ENCODE results near the gene CCIN.

Gene CCIN

DNA sequence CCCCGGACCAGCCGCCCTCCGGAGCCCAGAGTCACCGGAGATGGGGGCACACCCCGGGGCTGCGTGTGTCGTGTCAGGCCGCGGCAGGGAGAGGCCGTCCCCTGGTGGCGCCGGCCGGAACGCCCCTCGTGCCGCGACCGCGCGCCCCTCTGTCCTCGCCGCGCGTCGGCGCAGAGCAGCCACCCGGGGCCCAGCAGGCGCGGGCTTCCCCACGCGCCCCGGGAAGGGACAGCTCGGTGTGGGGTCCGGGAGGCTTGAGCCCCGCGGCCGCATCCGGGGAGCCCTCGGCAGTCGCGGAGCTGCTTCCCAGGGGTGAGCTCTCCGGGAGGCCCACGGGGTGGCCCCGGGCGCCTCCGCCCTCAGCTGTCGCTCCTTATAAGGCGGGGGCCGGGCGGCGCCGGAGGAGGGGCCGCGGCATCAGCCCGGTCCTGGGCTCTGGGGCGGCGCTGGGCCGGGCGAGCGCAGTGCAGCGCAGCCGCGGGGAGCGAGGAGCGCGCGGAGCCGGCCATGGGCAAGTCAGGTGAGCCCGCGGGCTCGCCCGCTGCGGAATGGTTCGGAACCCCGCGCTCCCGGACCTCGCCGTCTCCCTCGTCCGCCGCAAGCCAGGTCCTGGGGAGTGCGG lies 32.8 kb upstream of the CCIN start, which contains the start of gene GLIPR2:
GLIPR2 (plus strand) TSS at position 462 of the 622 bp plus-strand sequence; CDS start at position 508, 46 bp downstream.
- Histone ChIP-seq H2AFZ (ENCODE audit: low read depth, low read length) (peak within 1 kb of the TSS; percentile 60), H3K27ac (ENCODE audit: low read length) (no peak within 1 kb of the TSS), H3K9me3 (ENCODE audit: insufficient read depth, low read length, severe bottlenecking) (no peaks in the 10 kb centered on the region), H3K4me1 (ENCODE audit: insufficient read depth, low read length) (peaks cover 41% of the 10 kb centered on the region), H3K36me3 (ENCODE audit: insufficient read depth, low read length) (no peaks in the 10 kb centered on the region), H3K4me2 (ENCODE audit: insufficient read depth, low read length) (peak within 1 kb of the TSS; percentile 92), H3K79me2 (ENCODE audit: insufficient read depth, low read length) (no peaks in the 10 kb centered on the region), H3K4me3 (ENCODE audit: low read depth in 1 of 2, low read length in 2 of 2) (peak within 1 kb of the TSS; percentile 29 to 63; a peak in 3 of 4 replicates), H3K27me3 (ENCODE audit: insufficient read depth, low read length, poor library complexity) (peaks cover 32% of the 10 kb centered on the region), H3K9ac (ENCODE audit: low read depth, low read length) (peak within 1 kb of the TSS; percentile 59), H4K20me1 (ENCODE audit: insufficient read depth, low read length) (peaks cover 15% of the 10 kb centered on the region; the same call in 1 of the 2 replicates)
- peak; percentile 88 for ATAC-seq (ENCODE audit: insufficient read depth, low read depth)
- DNase-seq, result peak; percentile 70
- TF ChIP-seq, protein P1, sequence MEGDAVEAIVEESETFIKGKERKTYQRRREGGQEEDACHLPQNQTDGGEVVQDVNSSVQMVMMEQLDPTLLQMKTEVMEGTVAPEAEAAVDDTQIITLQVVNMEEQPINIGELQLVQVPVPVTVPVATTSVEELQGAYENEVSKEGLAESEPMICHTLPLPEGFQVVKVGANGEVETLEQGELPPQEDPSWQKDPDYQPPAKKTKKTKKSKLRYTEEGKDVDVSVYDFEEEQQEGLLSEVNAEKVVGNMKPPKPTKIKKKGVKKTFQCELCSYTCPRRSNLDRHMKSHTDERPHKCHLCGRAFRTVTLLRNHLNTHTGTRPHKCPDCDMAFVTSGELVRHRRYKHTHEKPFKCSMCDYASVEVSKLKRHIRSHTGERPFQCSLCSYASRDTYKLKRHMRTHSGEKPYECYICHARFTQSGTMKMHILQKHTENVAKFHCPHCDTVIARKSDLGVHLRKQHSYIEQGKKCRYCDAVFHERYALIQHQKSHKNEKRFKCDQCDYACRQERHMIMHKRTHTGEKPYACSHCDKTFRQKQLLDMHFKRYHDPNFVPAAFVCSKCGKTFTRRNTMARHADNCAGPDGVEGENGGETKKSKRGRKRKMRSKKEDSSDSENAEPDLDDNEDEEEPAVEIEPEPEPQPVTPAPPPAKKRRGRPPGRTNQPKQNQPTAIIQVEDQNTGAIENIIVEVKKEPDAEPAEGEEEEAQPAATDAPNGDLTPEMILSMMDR (IDR thresholded peaks at IDR 0.05; ENCODE audit: borderline replicate concordance, extremely low read depth, low read length, poor library complexity, severe bottlenecking), result peak; percentile 32
- TF ChIP-seq EZH2 (IDR thresholded peaks at IDR 0.05; ENCODE audit: borderline replicate concordance, low read depth, low read length, severe bottlenecking), result no peak

DNA sequence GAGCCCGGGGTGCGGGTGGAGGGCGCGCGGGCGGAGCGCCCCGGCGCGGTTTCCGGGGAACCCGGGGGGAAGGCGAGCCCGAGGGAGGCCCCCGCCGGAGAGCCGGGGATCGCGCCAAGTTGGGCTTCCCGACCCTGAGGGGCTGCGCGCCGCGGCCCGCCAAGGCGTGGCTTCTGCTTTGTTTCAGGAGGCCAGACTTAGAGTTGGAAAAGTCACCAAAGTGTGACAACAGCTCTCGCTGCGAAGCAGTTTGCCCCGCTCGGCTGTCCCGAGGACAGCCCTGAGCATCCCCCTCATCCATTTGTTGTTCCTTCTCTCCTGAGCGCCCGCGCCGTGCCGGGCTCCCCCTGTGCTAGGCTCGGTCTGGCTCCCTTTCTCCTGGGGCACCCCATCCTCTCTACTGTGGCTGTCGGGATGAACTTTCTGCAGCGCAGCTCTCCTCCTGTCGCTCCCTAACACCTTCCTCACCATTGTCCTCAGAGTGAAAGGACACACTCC lies 32.2 kb upstream of the CCIN start:
- H3K79me2 ChIP-seq (ENCODE audit: insufficient read depth, low read length), result no peaks in the 10 kb centered on the region
- no peak overlapping the region for H3K27ac ChIP-seq (ENCODE audit: low read length)
- H3K4me2 ChIP-seq (ENCODE audit: insufficient read depth, low read length), result peak overlapping the region; percentile 92
- peak overlapping the region; percentile 60 for H2AFZ ChIP-seq (ENCODE audit: low read depth, low read length)
- peak; percentile 27; the same call in 2 of the 3 replicates for ATAC-seq (ENCODE audit: insufficient read depth, low read depth)
- no peaks in the 10 kb centered on the region for H3K9me3 ChIP-seq (ENCODE audit: insufficient read depth, low read length, severe bottlenecking)
- TF ChIP-seq, protein P1 (IDR thresholded peaks at IDR 0.05; ENCODE audit: borderline replicate concordance, extremely low read depth, low read length, poor library complexity, severe bottlenecking), result no peak
- TF ChIP-seq EZH2 (IDR thresholded peaks at IDR 0.05; ENCODE audit: borderline replicate concordance, low read depth, low read length, severe bottlenecking), result peak; percentile 43
- H3K4me3 ChIP-seq (ENCODE audit: low read depth in 1 of 2, low read length in 2 of 2), result peak overlapping the region; percentile 29 to 63; a peak in 3 of 4 replicates
- DNase-seq, result peak; percentile 40
- H3K27me3 ChIP-seq (ENCODE audit: insufficient read depth, low read length, poor library complexity), result peaks cover 32% of the 10 kb centered on the region
- H3K36me3 ChIP-seq (ENCODE audit: insufficient read depth, low read length), result no peaks in the 10 kb centered on the region
- H3K4me1 ChIP-seq (ENCODE audit: insufficient read depth, low read length), result peaks cover 41% of the 10 kb centered on the region
- peaks cover 15% of the 10 kb centered on the region; the same call in 1 of the 2 replicates for H4K20me1 ChIP-seq (ENCODE audit: insufficient read depth, low read length)
- peak overlapping the region; percentile 59 for H3K9ac ChIP-seq (ENCODE audit: low read depth, low read length)

DNA sequence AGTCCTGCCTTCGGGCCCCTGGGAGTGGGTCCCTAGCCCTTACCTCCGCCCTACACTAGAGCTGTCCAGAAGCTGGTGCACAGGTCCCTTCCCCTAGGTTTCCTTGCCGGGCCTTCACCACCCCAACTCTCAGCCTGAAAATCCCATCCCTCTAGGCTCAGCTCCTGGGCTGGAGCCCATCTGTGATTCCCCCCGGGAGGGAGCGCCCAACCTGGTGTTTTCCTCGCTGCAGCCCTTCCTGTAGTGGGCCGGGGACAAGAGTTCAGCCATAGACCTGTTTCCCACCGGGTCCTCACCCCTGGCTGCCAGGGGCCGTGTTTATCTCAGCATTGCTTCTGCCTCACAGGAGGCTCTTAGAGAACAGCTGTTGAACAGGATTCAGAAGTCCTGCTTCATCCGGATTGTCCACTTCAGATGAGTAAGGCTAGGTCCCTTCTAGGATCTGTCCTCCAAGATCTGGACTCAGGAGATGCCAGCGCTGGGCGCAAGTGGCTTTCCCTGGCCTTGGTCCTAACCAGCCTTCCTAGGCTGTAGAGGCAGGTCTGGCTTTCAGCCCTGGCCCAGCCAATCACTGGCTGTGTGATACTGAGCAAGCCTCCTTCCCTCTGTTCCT lies 31.7 kb upstream of the CCIN start:
- Histone ChIP-seq H3K27ac (ENCODE audit: low read length) (no peak overlapping the region), H3K79me2 (ENCODE audit: insufficient read depth, low read length) (no peaks in the 10 kb centered on the region), H3K4me3 (ENCODE audit: low read depth in 1 of 2, low read length in 2 of 2) (peak overlapping the region in 1 of 2 experiments; percentile 63; a peak in 2 of 4 replicates), H3K4me1 (ENCODE audit: insufficient read depth, low read length) (peaks cover 41% of the 10 kb centered on the region), H3K9ac (ENCODE audit: low read depth, low read length) (peak overlapping the region; percentile 59; the same call in 1 of the 2 replicates), H3K4me2 (ENCODE audit: insufficient read depth, low read length) (peak overlapping the region; percentile 92), H3K36me3 (ENCODE audit: insufficient read depth, low read length) (no peaks in the 10 kb centered on the region), H4K20me1 (ENCODE audit: insufficient read depth, low read length) (peaks cover 15% of the 10 kb centered on the region; the same call in 1 of the 2 replicates), H3K9me3 (ENCODE audit: insufficient read depth, low read length, severe bottlenecking) (no peaks in the 10 kb centered on the region), H2AFZ (ENCODE audit: low read depth, low read length) (no peak overlapping the region), H3K27me3 (ENCODE audit: insufficient read depth, low read length, poor library complexity) (peaks cover 32% of the 10 kb centered on the region)
- DNase-seq, result no peak
- no peak for ATAC-seq (ENCODE audit: insufficient read depth, low read depth)
- TF ChIP-seq, protein P1 (IDR thresholded peaks at IDR 0.05; ENCODE audit: borderline replicate concordance, extremely low read depth, low read length, poor library complexity, severe bottlenecking), result no peak
- no peak for TF ChIP-seq EZH2 (IDR thresholded peaks at IDR 0.05; ENCODE audit: borderline replicate concordance, low read depth, low read length, severe bottlenecking)

Measured in DND-41 (cell line).